ENCODE results near the gene ZNF106.

GRCh38 chr15:42444415-42445063, 46.4 kb downstream of the ZNF106 start:
- TF ChIP-seq CTCF (IDR thresholded peaks at IDR 0.05 in 4 of 5, conservative IDR thresholded peaks at IDR 0.05 in 1 of 5) (no peak), POLR2A (IDR thresholded peaks at IDR 0.05) (no peak)
